MCF 10A (cell line): ENCODE results near the gene COQ8A. TPM values are rescaled to one million over a fixed set of nuclear protein-coding genes. Genes with fewer than 3 reads are reported as not detected.

Source experiments
- BruUV-seq: library from RNA; stranded (reverse); fragments of 400-500 nt; replicated peaks from 2 replicates; lab custom pipeline; 2021; lab: Mats Ljungman, UMichigan
- CTCF ChIA-PET: fragments of 300-600 bp; sonication (Branson Sonifier 250); formaldehyde crosslinking; extraction: SDS; loops from one replicate; lab custom pipeline; 2021; ENCODE audit warnings: antibody characterized with exemption, inconsistent platforms; lab: Yijun Ruan, JAX
- POLR2A ChIA-PET: fragments of 300-600, 350-650 bp; sonication (Branson Sonifier 250); formaldehyde crosslinking; extraction: SDS; loops from one replicate; lab custom pipeline; 2020; ENCODE audit warnings: antibody characterized with exemption, inconsistent platforms; lab: Yijun Ruan, JAX
- DNase-seq: peaks from one replicate; pipeline ENCODE4 v3.0.0-alpha.2; 2018; ENCODE audit not compliant: unreplicated experiment
- H3K27ac Mint-ChIP-seq: one replicate; pipeline ENCODE4 v1.8.0; 2022; ENCODE audit warnings: mild to moderate bottlenecking, low read depth, mixed read lengths; ENCODE audit not compliant: unreplicated experiment
- H3K27me3 Mint-ChIP-seq: one replicate; pipeline ENCODE4 v1.8.0; 2022; ENCODE audit warnings: mixed read lengths; ENCODE audit not compliant: insufficient read depth, unreplicated experiment
- H3K36me3 Mint-ChIP-seq: one replicate; pipeline ENCODE4 v1.8.0; 2022; ENCODE audit warnings: mild to moderate bottlenecking, moderate library complexity, mixed read lengths; ENCODE audit not compliant: insufficient read depth, unreplicated experiment
- H3K4me1 Mint-ChIP-seq: one replicate; pipeline ENCODE4 v1.8.0; 2022; ENCODE audit warnings: mixed read lengths; ENCODE audit not compliant: insufficient read depth, unreplicated experiment
- H3K4me3 Mint-ChIP-seq: one replicate; pipeline ENCODE4 v1.8.0; 2022; ENCODE audit warnings: mild to moderate bottlenecking, moderate library complexity, mixed read lengths; ENCODE audit not compliant: unreplicated experiment
- H3K9me3 Mint-ChIP-seq: one replicate; pipeline ENCODE4 v1.8.0; 2022; ENCODE audit warnings: mixed read lengths; ENCODE audit not compliant: unreplicated experiment
- CTCF ChIP-seq: fragments of 200-600 bp; IDR thresholded peaks from one replicate; pipeline ENCODE4 v1.8.0; 2022; ENCODE audit warnings: antibody characterized with exemption, mild to moderate bottlenecking; ENCODE audit not compliant: unreplicated experiment
- intact Hi-C: fragments of 100-400 bp; cut with micrococcal nuclease; formaldehyde crosslinking; loops from 2 replicates; pipeline ENCODE4 v1.14.1; 2022
- total RNA-seq: library from RNA; stranded (reverse); gene quantifications from 2 replicates; pipeline ENCODE4 v1.2.3, GENCODE V29; 2022

Gene COQ8A
- total RNA-seq, 1 experiment from 2014 or later = 26.4 TPM

GRCh38 chr1:227033880-227034279, 93.8 kb downstream of the COQ8A start:
- Mint-ChIP-seq H3K27me3 (no peaks in the 10 kb centered on the region), H3K36me3 (peaks cover 78% of the 10 kb centered on the region), H3K27ac (no peak overlapping the region), H3K9me3 (peaks cover 7% of the 10 kb centered on the region), H3K4me1 (no peaks in the 10 kb centered on the region), H3K4me3 (no peak overlapping the region)
- no peak for TF ChIP-seq CTCF
- DNase-seq = no peak
- no TSS peak for BruUV-seq
- POLR2A ChIA-PET = interaction anchor here (1.0 kb wide), 1 partner anchor 21 kb away, joined by 3 read pairs; no protein-coding TSS in a partner anchor
- intact Hi-C loops = no loop called here
- CTCF ChIA-PET = no interaction called here

- POLR2A ChIA-PET = interaction anchor here (1.5 kb wide), 1 partner anchor 95 kb away, joined by 4 read pairs; the partner anchor contains the start of gene COQ8A
- H3K4me1 Mint-ChIP-seq = no peaks in the 10 kb centered on the region
- TF ChIP-seq CTCF = no peak
- H3K27ac Mint-ChIP-seq = no peak overlapping the region
- no peak for DNase-seq
- BruUV-seq = no TSS peak
- H3K4me3 Mint-ChIP-seq = no peak overlapping the region
- intact Hi-C loops = no loop called here
- H3K36me3 Mint-ChIP-seq = peaks cover 75% of the 10 kb centered on the region
- no peaks in the 10 kb centered on the region for H3K27me3 Mint-ChIP-seq
- CTCF ChIA-PET = interaction anchor here (0.6 to 1.4 kb wide), 3 partner anchors 23 to 402 kb away, joined by 3 to 4 read pairs (median 4); no protein-coding TSS in a partner anchor
- peaks cover 7% of the 10 kb centered on the region for H3K9me3 Mint-ChIP-seq
Observed at GRCh38 chr1:227035316-227035715, 95.2 kb downstream of the COQ8A start.

- no peak for DNase-seq
- no TSS peak for BruUV-seq
- Mint-ChIP-seq H3K4me1 (no peaks in the 10 kb centered on the region), H3K36me3 (peaks cover 59% of the 10 kb centered on the region), H3K27ac (no peak overlapping the region), H3K9me3 (peaks cover 7% of the 10 kb centered on the region), H3K27me3 (no peaks in the 10 kb centered on the region), H3K4me3 (no peak overlapping the region)
- TF ChIP-seq CTCF = no peak
- ChIA-PET POLR2A (interaction anchor here (1.2 kb wide), 1 partner anchor 19 kb away, joined by 3 read pairs; no protein-coding TSS in a partner anchor), CTCF (interaction anchor here (0.6 to 0.7 kb wide), 2 partner anchors 401 to 410 kb away, joined by 3 read pairs; no protein-coding TSS in a partner anchor)
- intact Hi-C loops = no loop called here
Observed at GRCh38 chr1:227037121-227037520, 97.0 kb downstream of the COQ8A start.

Other genes starting within 250 kb of the COQ8A start
- gene ITPKB, start 201.0 kb upstream of the COQ8A start, total RNA-seq = 9.5 and 12.6 TPM in 2 replicates
- gene PSEN2, start 69.7 kb upstream of the COQ8A start, total RNA-seq = 31.3 and 31.8 TPM in 2 replicates